Measurements from ENCODE around the gene ITPRIPL1. TPM values are rescaled to one million over a fixed set of nuclear protein-coding genes. Genes with fewer than 3 reads are reported as not detected.
A peak's percentile ranks its signal among the peaks of the same experiment; 100 is the strongest.

Gene ITPRIPL1
- total and polyA plus RNA-seq, 2 of the 8 experiments (the other 6 are each of a cell fraction or from before 2014, with no cell fraction given): 10.6 to 16.1 TPM

- ChIA-PET POLR2A (ENCODE audit: partially characterized antibody) (interaction anchor here (0.6 to 3.6 kb wide), 15 partner anchors 15 to 170 kb away, joined by 3 to 28 read pairs (median 4); partner anchors contain the start of gene NCAPH), CTCF (ENCODE audit: partially characterized antibody) (interaction anchor here (0.7 to 1.2 kb wide), 6 partner anchors 15 to 51 kb away, joined by 3 to 4 read pairs (median 3); partner anchors contain the start of genes ITPRIPL1 and NCAPH)
- Histone ChIP-seq H4K20me1 (replicated peaks in 1 of 2; ENCODE audit: control insufficient read depth in 1 of 2, insufficient read depth in 2 of 2, low read length in 2 of 2) (peaks cover 0 to 3% of the 10 kb centered on the region in 2 experiments), H3K79me2 (ENCODE audit: control insufficient read depth in 1 of 2, insufficient read depth in 2 of 2, low read length in 2 of 2) (peaks cover 0 to 36% of the 10 kb centered on the region in 2 experiments; a peak in 2 of 4 replicates), H2AK5ac (ENCODE audit: low read depth, low read length) (0 out of 2 replicates have a peak within 1 kb of the TSS, but pooled peaks have one; percentile 4), H4K5ac (ENCODE audit: insufficient read length, low read depth, low read length) (peak within 1 kb of the TSS; percentile 35), H3K79me1 (ENCODE audit: low read depth, low read length) (0 out of 2 replicates have a peak, but pooled peaks cover 3% of the 10 kb centered on the region), H4K8ac (ENCODE audit: extremely low read depth, insufficient read depth, low read length) (peak within 1 kb of the TSS; percentile 84; the same call in 1 of the 2 replicates), H2AFZ (ENCODE audit: low read length) (peak within 1 kb of the TSS; percentile 19; the same call in 1 of the 2 replicates), H3K27ac (ENCODE audit: low read depth, low read length) (peak within 1 kb of the TSS; percentile 82; the same call in 1 of the 2 replicates), H3K4me1 (replicated peaks in 1 of 4; ENCODE audit: control insufficient read depth in 3 of 4, insufficient read depth in 4 of 4, low read length in 3 of 4) (peaks cover 0 to 13% (median 4%) of the 10 kb centered on the region in 4 experiments; a peak in 4 of 7 replicates), H2BK120ac (replicated peaks; ENCODE audit: low read depth, low read length) (peak within 1 kb of the TSS; percentile 1), H3K23me2 (ENCODE audit: low read depth, low read length) (no peaks in the 10 kb centered on the region), H3K36me3 (ENCODE audit: control insufficient read depth in 2 of 4, insufficient read depth in 4 of 4, low read length in 3 of 4) (peaks cover 22 to 33% (median 30%) of the 10 kb centered on the region in 4 experiments), H3K4me2 (ENCODE audit: insufficient read depth in 1 of 2, low read depth in 2 of 2, low read length in 2 of 2) (peak within 1 kb of the TSS; percentile 66 to 96), H3K56ac (replicated peaks; ENCODE audit: insufficient read length, low read depth, low read length) (peak within 1 kb of the TSS; percentile 84), H3K4me3 (ENCODE audit: extremely low read depth in 1 of 4, insufficient read depth in 2 of 4, low read depth in 3 of 4, low read length in 4 of 4) (peak within 1 kb of the TSS; percentile 79 to 98 (median 86)), H2BK15ac (ENCODE audit: low read length) (peak within 1 kb of the TSS; percentile 1; the same call in 1 of the 2 replicates), H3K9ac (replicated peaks in 1 of 4; ENCODE audit: extremely low read depth in 1 of 4, low read depth in 3 of 4, low read length in 3 of 4) (peak within 1 kb of the TSS; percentile 60 to 90 (median 76)), H4K91ac (replicated peaks; ENCODE audit: insufficient read length, low read length) (peak within 1 kb of the TSS; percentile 9), H3K14ac (ENCODE audit: insufficient read length) (no peak within 1 kb of the TSS), H2BK5ac (ENCODE audit: low read depth, low read length) (peak within 1 kb of the TSS; percentile 77), H3K9me3 (ENCODE audit: insufficient read depth in 2 of 2, low read depth in 1 of 2, low read length in 1 of 2) (no peaks in the 10 kb centered on the region), H3K4ac (replicated peaks; ENCODE audit: insufficient read length, low read depth, low read length) (peak within 1 kb of the TSS; percentile 46), H3K23ac (ENCODE audit: insufficient read length) (no peak within 1 kb of the TSS), H3K18ac (ENCODE audit: extremely low read depth, low read length) (peak within 1 kb of the TSS; percentile 88), H2BK12ac (ENCODE audit: low read depth, low read length) (0 out of 2 replicates have a peak within 1 kb of the TSS, but pooled peaks have one; percentile 21), H3K27me3 (replicated peaks in 1 of 4; ENCODE audit: control insufficient read depth in 3 of 4, extremely low read depth in 1 of 4, insufficient read depth in 3 of 4, low read length in 3 of 4) (no peaks in the 10 kb centered on the region), H2BK20ac (ENCODE audit: low read length) (no peak within 1 kb of the TSS)
- FAIRE-seq (no peak), DNase-seq (ENCODE audit: low read depth in 1 of 2, low spot score in 2 of 2) (peak; percentile 41 to 89)
- WGBS, 2 experiments (ENCODE audit: extremely low coverage in 1 of 2, insufficient coverage in 1 of 2, insufficient read length in 1 of 2, insufficient replicate concordance in 2 of 2, low coverage in 1 of 2, low lambda C conversion rate in 2 of 2, missing lambda C conversion rate in 1 of 2): 2% methylated on average over 55 of the region's 61 CpGs; no CpG with 5 or more reads in 1 of the 2 experiments
- TF ChIP-seq JUND (IDR thresholded peaks at IDR 0.05; ENCODE audit: low read length): no peak
- TF ChIP-seq EP300 (IDR thresholded peaks at IDR 0.05; ENCODE audit: borderline replicate concordance in 1 of 2, low read depth in 2 of 2, low read length in 2 of 2): 0 out of 3 replicates have a peak, but pooled peaks of 1 of the 2 experiments have one; percentile 4
- TF ChIP-seq E2F6 (IDR thresholded peaks at IDR 0.05): no peak
- peak; percentile 77 for TF ChIP-seq TAF1 (IDR thresholded peaks at IDR 0.05; ENCODE audit: low read depth, low read length)
- TF ChIP-seq RBBP5 (IDR thresholded peaks at IDR 0.05; ENCODE audit: borderline replicate concordance, low read depth, low read length): no peak; the same call in 1 of the 2 replicates
- no peak for TF ChIP-seq EZH2 (IDR thresholded peaks at IDR 0.05; ENCODE audit: low read depth, low read length, severe bottlenecking)
- TF ChIP-seq NRF1 (IDR thresholded peaks at IDR 0.05; ENCODE audit: low read depth, low read length): no peak
- TF ChIP-seq SIN3A (conservative IDR thresholded peaks at IDR 0.05 in 1 of 2, IDR thresholded peaks at IDR 0.05 in 1 of 2; ENCODE audit: low read depth in 1 of 2, low read length in 2 of 2): peak; percentile 52 to 96; a peak in 2 of 4 replicates
Measured at GRCh38 chr2:96305091-96305978, 19.8 kb upstream of the ITPRIPL1 start, which contains the start of gene SNRNP200. TSS of gene SNRNP200 (minus strand) at chr2:96305546. CDS start at chr2:96305437, 109 bp downstream.

Measured in H1 (cell line).